Vagina (tissue), 2 donors: ENCODE data around the gene NKX6-1.

ENCODE experiments used
- POLR2A ChIP-seq, 2 donors: fragments of 450-650 bp; IDR thresholded peaks; one replicate each; pipeline ENCODE4 v1.6.1; 2017; ENCODE audit warnings: antibody characterized with exemption in 2 of 2, mild to moderate bottlenecking in 2 of 2, moderate library complexity in 2 of 2
- POLR2AphosphoS5 ChIP-seq, 2 donors: sonication (generic); formaldehyde crosslinking; IDR thresholded peaks; one replicate each; pipeline ENCODE4 v1.9.0; 2017; ENCODE audit warnings: antibody characterized with exemption in 2 of 2, mild to moderate bottlenecking in 2 of 2, low read depth in 1 of 2; ENCODE audit not compliant: insufficient read depth in 1 of 2
- TF ChIP-seq, protein P1 (sequence below), 3 experiments: fragments of 450-650 bp in 2 of 3; fragments of 200-600 bp in 1 of 3; sonication (generic) in 1 of 3; IDR thresholded peaks; one replicate each; pipeline ENCODE4 v1.5.1; 2017 to 2019; ENCODE audit warnings: antibody characterized with exemption in 3 of 3, mild to moderate bottlenecking in 2 of 3, moderate library complexity in 2 of 3

DNA sequence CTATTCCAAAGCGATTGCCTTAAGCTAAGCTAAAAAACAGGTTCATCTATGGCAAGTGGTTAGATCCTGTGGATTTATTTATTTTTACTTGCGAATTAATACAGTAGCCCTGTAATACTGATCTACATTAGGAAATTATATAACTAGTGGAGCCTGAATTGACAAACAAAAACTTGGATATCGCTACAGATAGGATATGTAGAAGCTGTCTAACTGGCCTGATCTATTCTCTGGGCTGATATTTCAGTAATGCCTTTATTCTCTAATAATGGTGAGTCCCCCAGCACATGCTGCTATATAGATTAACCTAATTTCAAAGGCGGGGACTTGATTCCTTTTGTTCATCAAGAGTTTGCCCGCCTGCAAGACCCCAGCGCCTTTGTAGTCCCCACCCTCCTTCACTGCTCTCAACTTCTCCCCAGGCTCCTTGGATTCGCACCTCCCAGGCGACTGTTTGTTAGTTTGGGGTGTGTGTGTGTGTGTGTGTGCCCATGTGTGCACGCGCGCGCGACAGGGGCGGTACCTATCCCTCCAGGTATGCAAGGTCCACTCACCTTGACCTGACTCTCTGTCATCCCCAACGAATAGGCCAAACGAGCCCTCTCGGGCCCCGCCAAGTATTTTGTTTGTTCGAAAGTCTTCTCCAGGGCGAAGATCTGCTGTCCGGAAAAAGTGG, 3.8 kb downstream of the NKX6-1 start:
- TF ChIP-seq, protein P1, sequence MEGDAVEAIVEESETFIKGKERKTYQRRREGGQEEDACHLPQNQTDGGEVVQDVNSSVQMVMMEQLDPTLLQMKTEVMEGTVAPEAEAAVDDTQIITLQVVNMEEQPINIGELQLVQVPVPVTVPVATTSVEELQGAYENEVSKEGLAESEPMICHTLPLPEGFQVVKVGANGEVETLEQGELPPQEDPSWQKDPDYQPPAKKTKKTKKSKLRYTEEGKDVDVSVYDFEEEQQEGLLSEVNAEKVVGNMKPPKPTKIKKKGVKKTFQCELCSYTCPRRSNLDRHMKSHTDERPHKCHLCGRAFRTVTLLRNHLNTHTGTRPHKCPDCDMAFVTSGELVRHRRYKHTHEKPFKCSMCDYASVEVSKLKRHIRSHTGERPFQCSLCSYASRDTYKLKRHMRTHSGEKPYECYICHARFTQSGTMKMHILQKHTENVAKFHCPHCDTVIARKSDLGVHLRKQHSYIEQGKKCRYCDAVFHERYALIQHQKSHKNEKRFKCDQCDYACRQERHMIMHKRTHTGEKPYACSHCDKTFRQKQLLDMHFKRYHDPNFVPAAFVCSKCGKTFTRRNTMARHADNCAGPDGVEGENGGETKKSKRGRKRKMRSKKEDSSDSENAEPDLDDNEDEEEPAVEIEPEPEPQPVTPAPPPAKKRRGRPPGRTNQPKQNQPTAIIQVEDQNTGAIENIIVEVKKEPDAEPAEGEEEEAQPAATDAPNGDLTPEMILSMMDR (IDR thresholded peaks at IDR 0.05) = no peak
- TF ChIP-seq POLR2AphosphoS5 (IDR thresholded peaks at IDR 0.05; ENCODE audit: insufficient read depth in 1 of 2, low read depth in 1 of 2) (no peak), POLR2A (IDR thresholded peaks at IDR 0.05) (no peak)
